ACC112 (cell line): Measurements from ENCODE around the gene NKX6-2.

Source experiments
- H2AFZ ChIP-seq: fragments of 200-600 bp; sonication (generic); one replicate; pipeline ENCODE4 v1.6.0; 2017; ENCODE audit warnings: antibody characterized with exemption, low read length; ENCODE audit not compliant: unreplicated experiment
- H3K27ac ChIP-seq: fragments of 200-600 bp; sonication (generic); 2 replicates; pipeline ENCODE4 v1.5.1; 2014; ENCODE audit warnings: low read depth, mild to moderate bottlenecking, antibody characterized with exemption, low read length, moderate library complexity
- H3K27me3 ChIP-seq: fragments of 200-600 bp; sonication (generic); 2 replicates; pipeline ENCODE4 v1.6.1; 2014; ENCODE audit warnings: mild to moderate bottlenecking, antibody characterized with exemption, low read length, moderate library complexity, mixed read lengths; ENCODE audit not compliant: insufficient read depth
- H3K36me3 ChIP-seq: fragments of 200-600 bp; sonication (generic); 2 replicates; pipeline ENCODE4 v1.6.1; 2016; ENCODE audit warnings: mild to moderate bottlenecking, antibody characterized with exemption, low read length, moderate library complexity, mixed read lengths; ENCODE audit not compliant: insufficient read depth
- H3K4me1 ChIP-seq: fragments of 200-600 bp; sonication (generic); one replicate; pipeline ENCODE4 v1.6.1; 2016; ENCODE audit warnings: low read length, mixed read lengths; ENCODE audit not compliant: insufficient read depth, unreplicated experiment, control insufficient read depth
- H3K4me3 ChIP-seq: fragments of 200-600 bp; sonication (generic); 2 replicates; pipeline ENCODE4 v1.5.1; 2014; ENCODE audit warnings: mild to moderate bottlenecking, low read depth, low read length
- H3K79me2 ChIP-seq: fragments of 200-600 bp; sonication (generic); one replicate; pipeline ENCODE4 v1.6.0; 2016; ENCODE audit warnings: low read length; ENCODE audit not compliant: control insufficient read depth, unreplicated experiment, insufficient read depth

NKX6-2 gene

GRCh38 chr10:132785723-132786475, at the start of gene NKX6-2:
Gene NKX6-2 (minus strand): TSS chr10:132786147. CDS start chr10:132785948, 199 bp downstream.
- H2AFZ ChIP-seq = no peak within 1 kb of the TSS
- H3K79me2 ChIP-seq = no peaks in the 10 kb centered on the region
- peaks cover 71% of the 10 kb centered on the region for H3K27me3 ChIP-seq
- H3K4me3 ChIP-seq = no peak within 1 kb of the TSS
- H3K4me1 ChIP-seq = no peaks in the 10 kb centered on the region
- H3K36me3 ChIP-seq = no peaks in the 10 kb centered on the region
- H3K27ac ChIP-seq = no peak within 1 kb of the TSS

DNA sequence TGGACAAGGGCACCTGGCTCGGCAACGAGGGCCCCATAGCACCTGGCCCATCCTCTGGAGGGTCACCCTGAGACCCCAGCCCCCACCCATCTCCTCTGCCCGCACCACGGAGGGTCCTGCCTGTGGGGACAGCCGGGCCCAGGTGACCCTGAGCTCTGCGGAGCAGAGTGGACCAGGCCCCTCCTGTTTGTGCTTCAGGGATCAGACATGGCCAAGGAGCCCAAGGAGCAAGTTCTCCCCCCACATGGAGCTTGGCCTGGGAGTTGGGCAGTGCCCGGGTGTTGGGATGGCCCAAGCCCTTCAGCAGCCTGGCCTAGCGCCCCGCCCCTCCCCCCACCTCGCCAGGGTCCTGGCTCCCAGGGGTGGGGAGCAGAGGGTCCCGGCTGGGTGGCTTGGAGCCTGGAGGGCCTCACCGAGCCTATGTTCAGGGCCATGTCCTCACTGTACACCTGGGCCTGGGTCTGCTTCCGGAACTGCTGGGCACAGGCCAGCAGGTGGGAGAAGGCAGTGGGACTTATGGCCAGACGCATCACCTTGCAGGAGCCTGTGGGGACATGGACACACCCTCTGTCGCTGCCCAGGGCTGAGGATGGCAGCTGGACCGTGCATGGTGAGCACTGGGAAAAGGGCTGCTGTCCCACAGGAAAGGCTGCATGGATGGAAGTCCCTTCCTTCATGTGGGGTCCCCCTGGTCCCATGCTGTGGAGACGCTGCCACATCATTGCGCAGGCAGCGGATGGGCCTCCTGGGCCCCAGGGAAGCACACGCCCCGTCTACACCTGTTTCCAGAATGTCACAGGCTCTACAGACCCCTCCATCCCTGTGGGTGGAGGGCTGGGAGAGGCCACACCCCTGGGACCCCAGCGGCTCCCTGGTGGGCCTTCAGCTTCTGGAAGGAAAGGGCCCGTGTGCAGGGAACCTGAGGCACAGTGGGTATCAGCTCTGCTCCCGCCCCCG, 49.2 kb upstream of the NKX6-2 start:
- Histone ChIP-seq H2AFZ (no peak overlapping the region), H3K79me2 (no peaks in the 10 kb centered on the region), H3K27me3 (peaks cover 65% of the 10 kb centered on the region), H3K36me3 (no peaks in the 10 kb centered on the region), H3K4me3 (no peak overlapping the region), H3K27ac (no peak overlapping the region), H3K4me1 (no peaks in the 10 kb centered on the region)

DNA sequence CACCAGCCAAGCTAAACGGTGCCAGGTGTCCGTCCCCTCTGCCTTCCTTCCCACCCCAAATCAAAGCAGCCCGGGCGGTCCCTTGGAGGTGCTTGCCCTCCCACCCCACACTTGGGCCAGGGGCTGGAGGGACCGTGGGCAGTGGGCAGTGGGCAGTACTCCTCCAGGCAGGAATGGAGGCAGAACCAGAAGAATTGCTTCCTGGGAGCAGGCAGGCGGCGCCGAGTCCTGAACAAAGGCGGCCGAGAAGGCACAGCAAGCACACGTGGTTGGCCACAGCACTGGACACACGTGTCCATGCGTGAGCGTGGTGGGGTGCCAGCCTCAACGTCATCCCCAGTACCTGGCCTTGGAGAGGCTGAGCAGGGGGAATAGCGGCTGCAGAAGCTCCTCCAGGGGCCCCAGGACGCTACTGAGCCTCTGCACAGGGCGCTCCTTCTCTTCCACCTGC, 48.4 kb upstream of the NKX6-2 start:
- H3K36me3 ChIP-seq = no peaks in the 10 kb centered on the region
- H3K4me1 ChIP-seq = no peaks in the 10 kb centered on the region
- H3K27me3 ChIP-seq = peaks cover 64% of the 10 kb centered on the region
- no peak overlapping the region for H3K27ac ChIP-seq
- H3K79me2 ChIP-seq = no peaks in the 10 kb centered on the region
- no peak overlapping the region for H3K4me3 ChIP-seq
- H2AFZ ChIP-seq = no peak overlapping the region

GRCh38 chr10:132833421-132834111, 47.6 kb upstream of the NKX6-2 start:
- no peaks in the 10 kb centered on the region for H3K79me2 ChIP-seq
- H3K27ac ChIP-seq = no peak overlapping the region
- H2AFZ ChIP-seq = no peak overlapping the region
- no peaks in the 10 kb centered on the region for H3K36me3 ChIP-seq
- H3K4me3 ChIP-seq = no peak overlapping the region
- H3K4me1 ChIP-seq = no peaks in the 10 kb centered on the region
- peaks cover 64% of the 10 kb centered on the region for H3K27me3 ChIP-seq

GRCh38 chr10:132832186-132832969, 46.4 kb upstream of the NKX6-2 start:
- Histone ChIP-seq H2AFZ (no peak overlapping the region), H3K36me3 (no peaks in the 10 kb centered on the region)

GRCh38 chr10:132829403-132829802, 43.5 kb upstream of the NKX6-2 start:
- Histone ChIP-seq H3K79me2 (no peaks in the 10 kb centered on the region), H3K27me3 (peaks cover 58% of the 10 kb centered on the region), H2AFZ (no peak overlapping the region), H3K4me3 (no peak overlapping the region), H3K4me1 (no peaks in the 10 kb centered on the region), H3K27ac (no peak overlapping the region), H3K36me3 (no peaks in the 10 kb centered on the region)

More at GRCh38 chr10:132832186-132832969, 46.4 kb upstream of the NKX6-2 start:
- Histone ChIP-seq H3K4me1 (no peaks in the 10 kb centered on the region), H3K27ac (no peak overlapping the region), H3K27me3 (peaks cover 63% of the 10 kb centered on the region), H3K4me3 (no peak overlapping the region), H3K79me2 (no peaks in the 10 kb centered on the region)

DNA sequence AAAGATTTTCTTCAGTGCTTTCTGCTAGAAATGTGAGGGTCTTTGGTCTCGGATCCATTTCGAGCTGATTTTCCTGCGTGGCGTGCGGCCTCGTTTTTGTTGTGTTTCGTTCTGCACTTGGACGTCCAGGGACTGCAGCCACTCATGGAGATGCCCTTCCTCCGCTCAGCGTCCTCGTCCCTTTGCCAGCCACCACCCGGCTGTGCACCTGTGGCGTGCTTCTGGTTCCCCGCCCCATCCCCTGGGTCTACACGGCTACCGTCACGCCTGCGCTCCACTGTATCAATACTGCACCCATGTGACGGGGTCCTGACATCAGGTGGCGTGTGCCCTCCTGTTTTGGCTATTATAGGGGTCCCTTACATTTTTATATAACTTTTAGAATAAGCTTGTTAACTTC, 42.7 kb upstream of the NKX6-2 start:
- H3K4me3 ChIP-seq = no peak overlapping the region
- H3K27me3 ChIP-seq = peaks cover 52% of the 10 kb centered on the region
- no peaks in the 10 kb centered on the region for H3K36me3 ChIP-seq
- no peaks in the 10 kb centered on the region for H3K79me2 ChIP-seq
- no peak overlapping the region for H3K27ac ChIP-seq
- H3K4me1 ChIP-seq = no peaks in the 10 kb centered on the region
- H2AFZ ChIP-seq = no peak overlapping the region

- Histone ChIP-seq H3K27me3 (peaks cover 45% of the 10 kb centered on the region), H3K4me1 (no peaks in the 10 kb centered on the region), H2AFZ (no peak overlapping the region), H3K27ac (no peak overlapping the region), H3K36me3 (no peaks in the 10 kb centered on the region), H3K79me2 (no peaks in the 10 kb centered on the region), H3K4me3 (no peak overlapping the region)
These were observed 42.1 kb upstream of the NKX6-2 start for GRCh38 chr10:132827861-132828539.

DNA sequence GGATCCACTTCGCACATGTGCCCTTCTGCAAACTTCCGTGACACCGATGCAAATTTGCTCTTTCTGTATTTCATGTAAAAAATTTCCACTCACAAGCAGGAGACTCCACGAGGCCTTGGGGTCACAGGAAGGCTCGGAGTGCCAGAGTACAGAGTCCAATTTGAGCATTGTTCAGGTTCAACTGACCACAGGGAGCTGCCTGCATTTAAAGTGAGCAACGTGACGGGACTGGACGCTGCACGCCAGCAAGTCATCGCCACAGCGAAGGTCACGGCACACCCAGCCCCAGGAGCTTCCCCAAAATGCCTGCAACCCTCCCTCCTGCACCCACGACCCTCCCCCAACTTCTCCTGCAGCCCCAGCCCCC, 41.5 kb upstream of the NKX6-2 start:
- Histone ChIP-seq H3K27me3 (peaks cover 39% of the 10 kb centered on the region), H3K4me3 (no peak overlapping the region), H3K36me3 (no peaks in the 10 kb centered on the region), H3K27ac (no peak overlapping the region), H3K79me2 (no peaks in the 10 kb centered on the region), H3K4me1 (no peaks in the 10 kb centered on the region), H2AFZ (no peak overlapping the region)
